ENCODE data around the gene JADE3. TPM values are rescaled to one million over a fixed set of nuclear protein-coding genes. Genes with fewer than 3 reads are reported as not detected.
"Not testable (repeated sequence)": the region's sequence is repeated elsewhere in the genome, so short reads cannot be mapped to it uniquely, and the experiment has no call there.

The JADE3 gene
- total and polyA plus RNA-seq, 5 experiments from 2014 or later = 0.26 to 0.47 TPM; not detected in 3

DNA sequence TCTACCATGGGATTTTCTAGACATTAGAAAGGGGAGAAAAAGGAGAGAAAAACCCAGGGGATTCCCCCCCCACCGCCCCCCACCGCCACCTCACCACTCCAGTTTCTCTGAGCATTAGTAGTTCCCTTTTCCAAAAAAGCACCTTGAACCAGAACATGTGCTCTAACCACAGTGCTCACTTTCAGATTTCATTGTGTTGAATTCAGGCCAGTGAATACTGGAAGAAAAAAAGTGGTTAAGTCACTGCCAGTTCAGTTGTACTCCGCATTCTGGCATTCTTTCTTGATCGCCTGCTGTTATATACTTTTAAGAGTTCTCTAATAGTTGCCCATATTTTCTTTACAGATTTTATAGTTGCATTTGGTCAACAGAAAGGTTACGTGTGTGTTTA is 40.9 kb downstream of the JADE3 start:
- POLR2A ChIA-PET = no interaction called here
- H3K36me3 Mint-ChIP-seq = no peaks in the 10 kb centered on the region
- peaks cover 0 to 12% (median 1%) of the 10 kb centered on the region in 4 donors for H3K4me1 Mint-ChIP-seq
- H3K27ac Mint-ChIP-seq = peak overlapping the region in 1 of 10 donors; percentile 17
- no peak for ATAC-seq
- H3K27me3 Mint-ChIP-seq = peaks cover 0 to 2% (median 0%) of the 10 kb centered on the region in 5 donors
- no peak overlapping the region for H3K4me3 Mint-ChIP-seq
- no peak for DNase-seq
- no peaks in the 10 kb centered on the region for H3K9me3 Mint-ChIP-seq

DNA sequence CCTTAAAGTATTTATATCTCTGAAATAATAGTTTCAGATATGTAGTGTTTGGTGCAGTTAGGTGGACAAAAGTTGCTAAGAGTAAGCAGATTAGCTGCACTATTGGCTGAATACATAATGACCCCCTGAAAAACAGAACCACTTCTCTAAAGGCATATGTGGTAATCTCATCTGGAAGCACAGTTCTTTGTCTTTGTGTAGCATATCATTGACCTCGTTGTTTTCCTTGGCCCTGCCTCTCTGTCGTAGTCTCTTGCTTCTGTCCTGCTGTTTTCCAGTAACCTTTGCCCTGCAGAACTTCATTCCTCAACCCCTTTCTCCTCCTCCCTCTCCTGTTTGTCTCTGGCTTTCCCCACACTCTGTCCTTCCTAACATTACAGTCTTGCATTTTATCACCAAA is 41.4 kb downstream of the JADE3 start:
- peaks cover 0 to 12% (median 1%) of the 10 kb centered on the region in 4 donors for H3K4me1 Mint-ChIP-seq
- no peaks in the 10 kb centered on the region for H3K36me3 Mint-ChIP-seq
- H3K4me3 Mint-ChIP-seq = no peak overlapping the region
- ATAC-seq (no peak), DNase-seq (no peak)
- POLR2A ChIA-PET = no interaction called here
- peak overlapping the region in 2 of 10 donors; percentile 17 to 25 for H3K27ac Mint-ChIP-seq
- H3K27me3 Mint-ChIP-seq = no peaks in the 10 kb centered on the region
- H3K9me3 Mint-ChIP-seq = no peaks in the 10 kb centered on the region

DNA sequence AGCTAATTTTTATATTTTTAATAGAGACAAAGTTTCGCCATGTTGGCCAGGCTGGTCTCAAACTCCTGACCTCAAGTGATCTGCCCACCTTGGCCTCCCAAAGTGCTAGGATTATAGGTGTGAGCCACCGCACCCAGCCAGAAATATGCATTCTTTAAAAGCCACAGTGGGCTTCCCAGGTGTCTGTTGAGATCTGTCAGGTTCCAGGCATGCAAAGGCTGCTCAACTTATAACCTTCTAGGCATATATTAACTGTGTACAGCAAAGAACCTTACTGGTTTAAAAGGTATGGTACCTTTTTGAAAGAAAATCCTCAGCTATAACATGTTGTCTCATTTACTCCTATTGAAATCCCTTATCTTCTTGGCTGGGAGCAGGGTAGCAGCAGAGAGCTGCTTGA is 42.5 kb downstream of the JADE3 start:
- no peaks in the 10 kb centered on the region for H3K9me3 Mint-ChIP-seq
- no peak overlapping the region for H3K4me3 Mint-ChIP-seq
- no peaks in the 10 kb centered on the region for H3K36me3 Mint-ChIP-seq
- peaks cover 0 to 4% (median 0%) of the 10 kb centered on the region in 5 donors for H3K27me3 Mint-ChIP-seq
- no peak overlapping the region for H3K27ac Mint-ChIP-seq
- ATAC-seq (no peak), DNase-seq (no peak)
- peaks cover 0 to 15% (median 1%) of the 10 kb centered on the region in 4 donors for H3K4me1 Mint-ChIP-seq
- POLR2A ChIA-PET = no interaction called here

DNA sequence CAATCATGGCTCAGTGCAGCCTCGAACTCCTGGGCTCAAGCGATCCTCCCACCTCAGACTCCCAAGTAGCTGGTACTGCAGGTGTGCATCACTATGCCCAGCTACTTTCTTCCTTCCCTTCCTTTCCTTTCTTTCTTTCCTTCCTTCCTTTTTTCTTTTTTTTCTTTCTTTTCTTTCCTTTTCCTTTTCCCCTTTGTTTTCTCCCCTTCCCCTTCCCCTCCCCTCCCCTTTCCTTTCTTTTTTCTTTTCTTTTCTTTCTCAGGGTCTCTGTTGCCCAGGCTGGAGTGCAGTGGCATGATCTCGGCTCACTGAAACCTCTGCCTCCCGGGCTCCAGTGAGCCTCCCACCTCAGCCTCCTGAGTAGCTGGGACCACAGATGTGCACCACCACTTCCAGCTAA is 44.4 kb downstream of the JADE3 start:
- H3K9me3 Mint-ChIP-seq, DNase-seq, ATAC-seq, POLR2A ChIA-PET, H3K4me3 Mint-ChIP-seq, H3K36me3 Mint-ChIP-seq, H3K27me3 Mint-ChIP-seq: not testable (repeated sequence)
- H3K4me1 Mint-ChIP-seq = peaks cover 0 to 17% (median 1%) of the 10 kb centered on the region in 4 donors
- peak overlapping the region in 1 of 10 donors; percentile 22 for H3K27ac Mint-ChIP-seq

DNA sequence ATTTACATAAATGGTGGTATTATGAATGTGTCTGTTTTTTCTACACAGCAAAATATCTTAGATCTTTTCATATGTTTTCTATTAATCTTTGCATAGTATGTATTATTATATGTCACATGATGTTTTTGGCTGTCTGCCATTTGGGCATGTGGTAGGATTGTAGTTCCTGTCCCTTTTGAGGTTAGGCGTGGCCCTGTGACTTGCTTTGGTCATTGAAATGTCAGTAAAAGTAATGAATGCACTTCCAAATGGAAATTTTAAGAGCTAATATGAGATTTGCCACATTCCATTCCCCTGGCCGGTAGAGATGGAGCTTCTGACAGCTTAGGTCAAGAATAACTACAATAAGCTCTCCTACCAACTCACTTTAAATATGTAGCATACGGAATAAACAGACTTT is 45.1 kb downstream of the JADE3 start:
- ATAC-seq (no peak), DNase-seq (no peak)
- no peaks in the 10 kb centered on the region for H3K9me3 Mint-ChIP-seq
- H3K27ac Mint-ChIP-seq = no peak overlapping the region
- H3K4me3 Mint-ChIP-seq = no peak overlapping the region
- POLR2A ChIA-PET = no interaction called here
- H3K4me1 Mint-ChIP-seq = peaks cover 0 to 17% (median 0%) of the 10 kb centered on the region in 4 donors
- peaks cover 0 to 4% (median 0%) of the 10 kb centered on the region in 5 donors for H3K27me3 Mint-ChIP-seq
- H3K36me3 Mint-ChIP-seq = no peaks in the 10 kb centered on the region

DNA sequence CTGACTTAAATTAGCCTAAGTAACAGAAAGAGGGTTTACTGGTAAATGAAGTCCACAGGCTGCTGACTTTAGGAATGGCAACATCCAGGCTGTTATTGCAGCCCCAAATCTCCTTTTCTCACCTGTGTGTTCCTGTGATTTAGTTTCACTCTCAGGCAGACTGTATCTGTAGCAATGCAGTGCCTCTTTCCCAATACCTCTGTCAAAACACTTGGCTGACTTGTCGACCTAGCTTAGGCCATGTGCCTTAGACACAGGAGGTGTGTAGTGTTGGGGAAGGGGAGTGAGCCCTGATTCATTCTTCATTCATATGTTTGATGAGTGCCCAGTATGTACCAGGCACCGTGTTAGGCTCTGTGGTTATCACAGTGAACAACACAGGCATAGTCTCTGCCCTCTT is 46.9 kb downstream of the JADE3 start:
- Mint-ChIP-seq H3K4me1 (peaks cover 0 to 11% (median 0%) of the 10 kb centered on the region in 4 donors), H3K27me3 (peaks cover 0 to 4% (median 0%) of the 10 kb centered on the region in 5 donors), H3K27ac (no peak overlapping the region), H3K9me3 (no peaks in the 10 kb centered on the region), H3K36me3 (no peaks in the 10 kb centered on the region), H3K4me3 (no peak overlapping the region)
- ATAC-seq (no peak), DNase-seq (no peak)
- POLR2A ChIA-PET = no interaction called here

DNA sequence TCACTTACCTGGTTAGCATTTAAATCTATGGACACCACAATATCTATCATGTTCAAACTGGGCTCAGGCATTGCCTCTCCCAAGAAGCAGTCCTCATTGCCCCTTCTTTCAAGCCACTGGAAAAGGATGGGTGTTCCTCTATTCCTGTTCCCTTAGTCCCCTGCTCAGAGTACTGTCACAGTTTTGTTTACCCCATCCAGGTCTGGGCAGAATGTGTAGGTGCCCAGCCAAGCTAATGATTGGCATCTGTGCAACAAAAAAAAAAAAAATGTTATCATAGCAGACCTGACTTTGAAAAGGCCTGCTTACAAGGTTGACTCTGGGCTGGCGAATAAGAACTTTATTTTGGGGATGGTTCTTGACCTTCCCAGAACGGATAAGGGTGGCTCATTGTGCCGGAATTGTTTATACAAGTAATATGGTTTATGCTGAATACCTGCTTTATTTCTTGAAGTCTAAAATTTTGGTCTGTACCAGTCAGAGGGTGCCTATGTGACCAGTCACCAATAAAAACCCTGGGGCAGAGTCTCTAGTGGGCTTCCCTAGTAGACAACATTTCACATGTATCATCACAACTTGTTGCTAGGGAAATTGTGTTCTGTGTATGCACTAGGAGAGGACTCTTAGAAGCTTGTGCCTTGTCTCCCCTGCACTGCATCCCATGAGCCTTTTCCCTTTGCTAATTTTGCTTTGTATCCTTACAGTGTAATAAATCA is 47.9 kb downstream of the JADE3 start:
- Mint-ChIP-seq H3K4me1 (peaks cover 0 to 9% (median 0%) of the 10 kb centered on the region in 4 donors), H3K4me3 (no peak overlapping the region), H3K36me3 (no peaks in the 10 kb centered on the region), H3K27me3 (peaks cover 0 to 4% (median 0%) of the 10 kb centered on the region in 5 donors), H3K27ac (no peak overlapping the region), H3K9me3 (no peaks in the 10 kb centered on the region)
- ATAC-seq (no peak), DNase-seq (no peak)
- POLR2A ChIA-PET = no interaction called here

DNA sequence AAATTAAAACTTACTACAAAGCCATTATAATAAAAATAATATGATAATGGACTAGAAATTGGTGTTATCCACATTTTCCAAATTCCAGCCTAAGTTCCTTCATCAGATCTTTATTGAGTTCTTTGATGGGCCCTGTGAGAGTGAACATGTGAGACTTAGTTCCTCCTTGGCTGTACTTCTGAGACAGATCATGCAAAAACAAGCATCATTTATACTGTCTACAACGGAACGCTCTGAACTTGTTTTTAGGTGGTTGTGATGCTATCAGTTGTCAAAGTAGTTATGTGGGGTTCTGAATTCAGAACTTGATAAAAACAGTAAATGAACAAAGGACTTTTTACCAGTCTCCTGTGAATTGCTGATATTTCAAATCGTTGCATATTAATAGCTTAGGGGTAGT is 48.9 kb downstream of the JADE3 start:
- DNase-seq (no peak), ATAC-seq (no peak)
- Mint-ChIP-seq H3K27me3 (peaks cover 0 to 8% (median 0%) of the 10 kb centered on the region in 5 donors), H3K4me3 (peak overlapping the region in 1 of 10 donors; percentile 30), H3K36me3 (no peaks in the 10 kb centered on the region), H3K27ac (no peak overlapping the region), H3K4me1 (peaks cover 0 to 9% (median 0%) of the 10 kb centered on the region in 4 donors), H3K9me3 (no peaks in the 10 kb centered on the region)
- POLR2A ChIA-PET = no interaction called here

DNA sequence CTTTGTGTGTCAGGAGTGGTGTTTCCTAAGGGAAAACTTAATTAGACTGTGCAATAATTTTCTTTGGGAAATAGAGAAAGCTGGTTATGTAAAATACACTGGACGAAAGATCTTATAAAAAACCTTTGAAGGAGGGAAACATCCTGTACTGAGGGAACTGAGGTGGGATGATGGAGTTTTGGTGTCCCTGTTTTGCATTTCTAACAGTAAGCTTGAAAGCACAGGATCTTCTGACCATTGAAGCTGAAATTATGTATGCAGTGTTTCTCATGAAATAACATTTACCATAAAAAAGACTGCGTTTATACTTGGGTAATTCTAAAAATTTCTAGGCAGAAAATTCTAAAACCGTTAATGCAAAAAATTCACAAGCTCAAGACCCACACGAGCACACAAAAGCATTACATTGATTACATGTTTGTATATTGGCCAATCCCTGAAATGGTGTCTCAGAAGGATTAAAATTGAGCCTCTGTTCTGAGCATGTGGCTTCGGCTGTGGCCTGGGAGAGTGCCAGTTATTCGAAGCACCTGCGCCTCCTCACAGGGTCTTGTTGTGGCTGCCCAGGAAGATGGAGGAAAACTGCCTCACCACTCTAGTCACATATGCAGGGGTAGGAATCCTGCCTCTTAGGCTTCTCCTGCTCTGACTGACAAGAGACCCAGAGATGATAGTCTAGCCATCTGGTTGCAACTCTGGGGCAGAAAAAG is 49.5 kb downstream of the JADE3 start:
- Mint-ChIP-seq H3K9me3 (no peaks in the 10 kb centered on the region), H3K27me3 (peaks cover 0 to 14% (median 0%) of the 10 kb centered on the region in 5 donors), H3K4me3 (no peak overlapping the region), H3K4me1 (peaks cover 0 to 15% (median 0%) of the 10 kb centered on the region in 4 donors), H3K27ac (no peak overlapping the region), H3K36me3 (no peaks in the 10 kb centered on the region)
- ATAC-seq (no peak), DNase-seq (no peak)
- POLR2A ChIA-PET = no interaction called here

DNA sequence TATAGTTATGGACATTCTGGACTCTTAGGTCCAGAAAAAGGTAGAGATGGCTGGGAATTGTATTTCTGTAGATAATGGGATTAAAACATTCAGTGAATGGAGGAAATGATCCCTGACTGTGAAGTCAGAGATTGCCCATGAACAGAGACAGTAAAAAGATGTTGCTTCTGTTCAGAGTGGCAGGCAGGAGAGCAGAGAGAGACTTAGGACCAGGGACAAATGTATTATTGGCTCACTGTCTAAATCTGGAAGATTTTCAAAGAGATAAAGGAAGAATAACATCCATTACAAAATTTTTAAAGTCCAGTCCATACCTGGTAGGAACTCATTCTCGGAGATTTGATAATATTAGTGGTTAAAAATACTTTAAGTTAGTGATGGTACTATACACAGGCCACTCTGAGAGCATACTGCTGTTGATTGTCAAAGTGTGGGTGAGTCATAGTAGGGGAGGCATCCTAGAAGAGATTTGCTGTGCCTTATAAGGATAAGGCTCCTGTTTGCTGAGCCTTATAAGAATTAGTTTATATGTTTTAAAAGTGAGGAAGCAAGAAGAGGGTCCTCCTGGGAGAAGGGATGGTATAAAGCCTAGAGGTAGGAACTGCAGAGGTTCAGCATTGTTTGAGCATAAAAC is 53.0 kb downstream of the JADE3 start:
- no peak for DNase-seq
- no peaks in the 10 kb centered on the region for H3K9me3 Mint-ChIP-seq
- peaks cover 0 to 11% (median 0%) of the 10 kb centered on the region in 5 donors for H3K27me3 Mint-ChIP-seq
- H3K4me1 Mint-ChIP-seq = peaks cover 0 to 18% (median 0%) of the 10 kb centered on the region in 4 donors
- no peak for ATAC-seq
- H3K27ac Mint-ChIP-seq = no peak overlapping the region
- H3K4me3 Mint-ChIP-seq = no peak overlapping the region
- POLR2A ChIA-PET = no interaction called here
- no peaks in the 10 kb centered on the region for H3K36me3 Mint-ChIP-seq

DNA sequence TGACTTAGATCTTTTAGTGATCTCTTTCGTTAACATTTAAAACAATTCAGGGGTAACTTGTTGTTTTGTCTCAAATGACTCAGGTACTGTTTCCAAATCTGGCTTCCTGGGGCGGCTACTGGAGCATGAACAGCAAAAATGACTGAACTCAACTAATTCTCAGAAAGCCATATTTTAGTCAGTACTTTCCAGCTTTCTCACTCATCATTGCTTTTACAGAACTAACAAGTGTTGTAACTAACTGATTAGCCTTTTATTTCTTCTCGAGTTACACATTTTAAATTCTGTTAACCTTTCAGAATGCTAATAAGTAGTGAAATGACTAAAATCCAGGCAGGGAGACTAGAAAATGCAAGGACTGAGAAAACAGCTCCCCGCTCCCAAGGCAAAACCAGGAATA is 55.3 kb downstream of the JADE3 start:
- H3K9me3 Mint-ChIP-seq = no peaks in the 10 kb centered on the region
- peaks cover 0 to 16% (median 0%) of the 10 kb centered on the region in 4 donors for H3K4me1 Mint-ChIP-seq
- POLR2A ChIA-PET = no interaction called here
- H3K36me3 Mint-ChIP-seq = no peaks in the 10 kb centered on the region
- H3K27ac Mint-ChIP-seq = peak overlapping the region in 1 of 10 donors; percentile 8
- ATAC-seq (no peak), DNase-seq (no peak)
- H3K27me3 Mint-ChIP-seq = peaks cover 0 to 11% (median 0%) of the 10 kb centered on the region in 5 donors
- no peak overlapping the region for H3K4me3 Mint-ChIP-seq

DNA sequence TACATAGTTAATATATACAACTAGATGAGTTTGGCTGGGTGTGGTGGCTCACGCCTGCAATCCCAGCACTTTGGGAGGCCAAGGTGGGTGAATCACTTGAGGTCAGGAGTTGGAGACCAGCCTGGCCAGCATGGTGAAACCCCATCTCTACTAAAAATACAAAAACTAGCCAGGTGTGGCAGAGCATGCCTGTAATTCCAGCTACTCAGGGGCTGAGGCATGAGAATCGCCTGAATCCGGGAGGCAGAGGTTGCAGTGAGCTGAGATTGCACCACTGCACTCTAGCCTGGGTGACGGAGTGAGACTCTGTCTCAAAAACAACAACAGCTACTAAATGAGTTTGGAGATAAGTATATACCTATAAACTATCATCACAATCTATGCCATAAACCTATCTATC is 64.8 kb downstream of the JADE3 start:
- H3K4me1 Mint-ChIP-seq, POLR2A ChIA-PET, H3K4me3 Mint-ChIP-seq, ATAC-seq, H3K9me3 Mint-ChIP-seq, DNase-seq, H3K27ac Mint-ChIP-seq, H3K27me3 Mint-ChIP-seq, H3K36me3 Mint-ChIP-seq: not testable (repeated sequence)

Data from naive thymus-derived CD8-positive, alpha-beta T cell (primary cell).